Sigmoid colon (tissue), 7 donors: ENCODE data around the gene AQP10. TPM values are rescaled to one million over a fixed set of nuclear protein-coding genes. Genes with fewer than 3 reads are reported as not detected.

Experiments
- DNase-seq: peaks from one replicate; pipeline ENCODE4 v3.0.0-alpha.2; 2019
- H3K27ac ChIP-seq, 4 donors: fragments of 200-600 bp; sonication (generic); one replicate each; pipeline ENCODE4 v1.5.1; 2016 to 2019; ENCODE audit warnings: mild to moderate bottlenecking in 1 of 4
- H3K27me3 ChIP-seq, 3 donors: fragments of 200-600 bp; sonication (generic); one replicate each; pipeline ENCODE4 v1.5.1; 2019; ENCODE audit warnings: mild to moderate bottlenecking in 1 of 3
- H3K36me3 ChIP-seq, 4 donors: fragments of 200-600 bp; sonication (generic); one replicate each; pipeline ENCODE4 v1.5.1; 2016 to 2019
- H3K4me1 ChIP-seq, 4 donors: fragments of 200-600 bp; sonication (generic); one replicate each; pipeline ENCODE4 v1.5.1; 2017 to 2019
- H3K4me3 ChIP-seq, 4 donors: fragments of 200-600 bp; sonication (generic); one replicate each; pipeline ENCODE4 v1.5.1; 2017 to 2019; ENCODE audit warnings: mild to moderate bottlenecking in 2 of 4, moderate library complexity in 1 of 4
- H3K9me3 ChIP-seq, 4 donors: fragments of 200-600 bp in 3 of 4; sonication (generic) in 3 of 4; one replicate each; pipeline versions ENCODE4 v1.5.1 to v1.6.1; 2013 to 2019
- EP300 ChIP-seq, 4 donors: sonication (generic); formaldehyde crosslinking; IDR thresholded peaks; one replicate each; pipeline ENCODE4 v1.6.1; 2017; ENCODE audit warnings: antibody characterized with exemption in 4 of 4
- POLR2A ChIP-seq, 2 donors: fragments of 450-650 bp; IDR thresholded peaks; one replicate each; pipeline ENCODE4 v1.6.1; 2016; ENCODE audit warnings: antibody characterized with exemption in 2 of 2, mild to moderate bottlenecking in 2 of 2, moderate library complexity in 2 of 2
- POLR2AphosphoS5 ChIP-seq, 4 donors: sonication (generic); formaldehyde crosslinking; IDR thresholded peaks; one replicate each; pipeline ENCODE4 v1.6.1; 2017; ENCODE audit warnings: antibody characterized with exemption in 4 of 4
- WGBS, 2 donors: extraction: QIAGEN DNeasy Blood & Tissue Kit; methylation state at CpG; one replicate each; pipeline ENCODE4 v1.1.7; 2013; 5-methylcytosine and 5-hydroxymethylcytosine counted together
- intact Hi-C: fragments of 100-400 bp; cut with DNase I; formaldehyde crosslinking; loops from one replicate; pipeline ENCODE4 v1.15.1; 2023
- polyA plus RNA-seq, 3 donors: library from polyadenylated mRNA; stranded (reverse); fragments of 200-250 nt; gene quantifications; one replicate each; pipeline ENCODE4 v1.2.3, GENCODE V29; 2013
- total RNA-seq, 4 donors: library from RNA; depleted of rRNA; stranded (reverse); fragments of >200 nt; gene quantifications; one replicate each; pipeline ENCODE4 v1.1.0, GENCODE V29; 2016
- TF ChIP-seq, protein P1 (sequence below), 4 experiments: fragments of 450-650 bp in 3 of 4; fragments of 200-600 bp in 1 of 4; IDR thresholded peaks; one replicate each; pipeline ENCODE4 v1.5.1; 2016 to 2019; ENCODE audit warnings: antibody characterized with exemption in 4 of 4, mild to moderate bottlenecking in 3 of 4, moderate library complexity in 2 of 4
- donor health status: healthy with polysubstance abuse.
- donor health status: Bipolar disorder and iron deficiency.
- donor health status: healthy.

Gene AQP10
- total and polyA plus RNA-seq, 7 donors = not detected

DNA sequence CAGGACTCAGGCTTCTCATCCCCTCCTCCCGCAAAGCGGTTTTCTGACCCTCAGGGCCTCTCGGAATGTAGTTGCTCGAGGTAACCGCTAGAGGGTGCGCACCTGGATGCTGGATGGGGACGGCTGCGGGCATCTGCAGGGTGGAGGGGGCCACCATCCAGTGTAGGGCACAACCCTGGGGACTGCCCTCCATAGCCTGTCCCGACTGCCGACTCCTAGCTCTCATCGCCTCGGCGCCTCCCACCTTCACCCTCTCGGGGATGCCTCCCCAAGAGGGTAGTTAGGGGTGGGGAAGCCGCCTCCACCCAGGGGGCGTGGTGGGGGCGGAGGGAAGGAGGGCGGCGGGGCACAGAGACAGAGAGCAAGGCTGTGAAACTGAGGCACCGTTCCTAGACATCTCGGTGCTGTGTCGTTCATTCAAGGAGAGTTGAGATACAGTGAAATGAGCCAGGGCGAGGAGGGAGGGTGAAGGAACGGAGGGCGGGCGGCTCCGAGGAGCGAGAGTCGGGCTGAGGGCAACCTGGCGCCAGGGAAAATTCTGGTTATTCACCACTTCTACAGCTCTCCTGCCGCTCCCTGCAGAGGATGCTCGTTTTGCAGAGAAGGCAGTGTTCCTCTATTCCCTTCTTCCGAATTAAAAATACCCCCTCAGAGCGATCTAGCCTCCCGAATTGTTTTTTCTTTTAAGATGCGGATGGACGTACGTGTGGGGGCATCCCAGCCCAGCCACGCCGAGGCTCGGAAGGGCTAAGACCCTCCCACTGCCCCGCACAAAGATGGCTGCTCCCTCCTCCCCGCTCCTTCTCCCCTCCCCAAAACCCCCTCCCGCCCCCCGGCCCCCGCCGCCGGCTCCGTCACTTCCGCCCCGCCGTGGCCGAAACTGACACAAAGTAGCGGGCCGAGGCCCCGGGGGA lies 4.0 kb downstream of the AQP10 start, which contains the start of gene ATP8B2:
Gene ATP8B2 (plus strand): TSS at position 857 of the 914 bp plus-strand sequence. CDS start 2,617 bp downstream, outside the sequence.
- peak within 1 kb of the TSS; percentile 69 to 85 (median 76) for H3K4me3 ChIP-seq
- peak within 1 kb of the TSS; percentile 93 to 98 (median 96) for H3K27ac ChIP-seq
- no peaks in the 10 kb centered on the region for H3K9me3 ChIP-seq
- no peak for TF ChIP-seq EP300 (IDR thresholded peaks at IDR 0.05)
- TF ChIP-seq, protein P1, sequence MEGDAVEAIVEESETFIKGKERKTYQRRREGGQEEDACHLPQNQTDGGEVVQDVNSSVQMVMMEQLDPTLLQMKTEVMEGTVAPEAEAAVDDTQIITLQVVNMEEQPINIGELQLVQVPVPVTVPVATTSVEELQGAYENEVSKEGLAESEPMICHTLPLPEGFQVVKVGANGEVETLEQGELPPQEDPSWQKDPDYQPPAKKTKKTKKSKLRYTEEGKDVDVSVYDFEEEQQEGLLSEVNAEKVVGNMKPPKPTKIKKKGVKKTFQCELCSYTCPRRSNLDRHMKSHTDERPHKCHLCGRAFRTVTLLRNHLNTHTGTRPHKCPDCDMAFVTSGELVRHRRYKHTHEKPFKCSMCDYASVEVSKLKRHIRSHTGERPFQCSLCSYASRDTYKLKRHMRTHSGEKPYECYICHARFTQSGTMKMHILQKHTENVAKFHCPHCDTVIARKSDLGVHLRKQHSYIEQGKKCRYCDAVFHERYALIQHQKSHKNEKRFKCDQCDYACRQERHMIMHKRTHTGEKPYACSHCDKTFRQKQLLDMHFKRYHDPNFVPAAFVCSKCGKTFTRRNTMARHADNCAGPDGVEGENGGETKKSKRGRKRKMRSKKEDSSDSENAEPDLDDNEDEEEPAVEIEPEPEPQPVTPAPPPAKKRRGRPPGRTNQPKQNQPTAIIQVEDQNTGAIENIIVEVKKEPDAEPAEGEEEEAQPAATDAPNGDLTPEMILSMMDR (IDR thresholded peaks at IDR 0.05) = peak; percentile 86 to 92 (median 92)
- TF ChIP-seq POLR2A (IDR thresholded peaks at IDR 0.05) = no peak
- TF ChIP-seq POLR2AphosphoS5 (IDR thresholded peaks at IDR 0.05) = peak; percentile 32 to 70 (median 56)
- H3K4me1 ChIP-seq = peaks cover 0 to 50% (median 41%) of the 10 kb centered on the region in 4 donors
- intact Hi-C loops = loop anchor here (5.0 kb wide), 3 partner anchors 48 to 232 kb away; partner anchors contain the start of gene UBE2Q1
- 1% methylated on average over 56 of the region's 56 CpGs for WGBS, 2 donors
- peak; percentile 88 for DNase-seq
- H3K27me3 ChIP-seq = no peaks in the 10 kb centered on the region
- no peaks in the 10 kb centered on the region for H3K36me3 ChIP-seq

DNA sequence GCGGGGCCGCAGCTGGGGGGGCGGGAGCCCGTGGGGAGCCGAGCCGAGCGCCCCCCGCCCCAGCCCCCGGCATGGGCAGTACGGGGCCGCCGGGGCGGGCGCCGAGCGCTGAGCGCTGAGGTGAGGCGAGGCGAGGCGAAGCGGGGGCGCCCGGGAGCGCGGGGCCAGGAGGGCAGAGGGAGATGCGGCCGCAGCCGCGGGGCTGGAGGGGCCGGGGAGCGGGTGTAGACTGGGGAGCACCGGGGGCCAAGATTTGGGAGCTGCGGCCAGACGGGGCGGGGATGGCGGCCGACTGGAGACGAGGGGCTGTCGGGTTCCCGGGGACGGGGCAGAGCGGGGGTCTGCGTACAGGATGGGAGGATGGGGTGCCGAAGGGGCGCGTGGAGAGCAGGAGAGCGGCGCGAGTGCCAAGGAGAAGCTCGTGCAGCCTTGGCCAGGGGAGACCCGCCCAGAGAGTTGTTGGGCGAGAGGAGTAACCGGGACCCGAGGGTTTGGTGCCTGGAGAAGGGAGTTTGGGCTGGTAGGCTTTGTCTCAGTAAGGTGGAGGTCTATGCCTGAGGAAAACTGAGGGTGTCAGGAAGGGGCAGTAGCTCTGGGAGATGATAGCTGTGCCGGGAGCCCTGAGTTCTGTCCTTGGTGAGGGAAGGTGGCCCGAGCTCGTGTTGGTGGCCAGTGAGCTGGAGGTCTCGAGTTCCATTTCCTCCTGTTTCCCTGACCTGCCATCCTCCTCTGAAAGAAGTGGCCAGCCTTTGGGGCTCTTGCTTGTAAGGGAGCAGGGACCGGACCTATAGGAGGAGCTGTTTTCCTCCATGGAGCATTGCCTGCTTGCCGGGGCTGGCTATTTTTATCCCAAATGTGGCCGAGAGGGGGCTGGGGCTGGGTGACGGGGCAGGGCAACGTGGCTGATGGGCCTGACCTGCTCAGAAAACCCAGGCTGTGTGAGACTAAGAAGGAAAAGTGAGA lies 5.0 kb downstream of the AQP10 start:
- peaks cover 0 to 52% (median 41%) of the 10 kb centered on the region in 4 donors for H3K4me1 ChIP-seq
- intact Hi-C loops = loop anchor here (5.0 kb wide), 2 partner anchors 111 to 231 kb away; partner anchors contain the start of gene UBE2Q1
- DNase-seq = peak; percentile 86
- TF ChIP-seq POLR2AphosphoS5 (IDR thresholded peaks at IDR 0.05) (peak in 3 of 4 donors; percentile 61 to 72 (median 68)), EP300 (IDR thresholded peaks at IDR 0.05) (no peak)
- TF ChIP-seq, protein P1 (IDR thresholded peaks at IDR 0.05) = peak; percentile 4 to 63 (median 58)
- peak overlapping the region; percentile 69 to 85 (median 76) for H3K4me3 ChIP-seq
- no peaks in the 10 kb centered on the region for H3K9me3 ChIP-seq
- H3K27ac ChIP-seq = peak overlapping the region; percentile 93 to 98 (median 96)
- no peaks in the 10 kb centered on the region for H3K27me3 ChIP-seq
- H3K36me3 ChIP-seq = peaks cover 0 to 8% (median 2%) of the 10 kb centered on the region in 4 donors
- WGBS, 2 donors = 2 to 4% methylated on average over 63 of the region's 63 CpGs

DNA sequence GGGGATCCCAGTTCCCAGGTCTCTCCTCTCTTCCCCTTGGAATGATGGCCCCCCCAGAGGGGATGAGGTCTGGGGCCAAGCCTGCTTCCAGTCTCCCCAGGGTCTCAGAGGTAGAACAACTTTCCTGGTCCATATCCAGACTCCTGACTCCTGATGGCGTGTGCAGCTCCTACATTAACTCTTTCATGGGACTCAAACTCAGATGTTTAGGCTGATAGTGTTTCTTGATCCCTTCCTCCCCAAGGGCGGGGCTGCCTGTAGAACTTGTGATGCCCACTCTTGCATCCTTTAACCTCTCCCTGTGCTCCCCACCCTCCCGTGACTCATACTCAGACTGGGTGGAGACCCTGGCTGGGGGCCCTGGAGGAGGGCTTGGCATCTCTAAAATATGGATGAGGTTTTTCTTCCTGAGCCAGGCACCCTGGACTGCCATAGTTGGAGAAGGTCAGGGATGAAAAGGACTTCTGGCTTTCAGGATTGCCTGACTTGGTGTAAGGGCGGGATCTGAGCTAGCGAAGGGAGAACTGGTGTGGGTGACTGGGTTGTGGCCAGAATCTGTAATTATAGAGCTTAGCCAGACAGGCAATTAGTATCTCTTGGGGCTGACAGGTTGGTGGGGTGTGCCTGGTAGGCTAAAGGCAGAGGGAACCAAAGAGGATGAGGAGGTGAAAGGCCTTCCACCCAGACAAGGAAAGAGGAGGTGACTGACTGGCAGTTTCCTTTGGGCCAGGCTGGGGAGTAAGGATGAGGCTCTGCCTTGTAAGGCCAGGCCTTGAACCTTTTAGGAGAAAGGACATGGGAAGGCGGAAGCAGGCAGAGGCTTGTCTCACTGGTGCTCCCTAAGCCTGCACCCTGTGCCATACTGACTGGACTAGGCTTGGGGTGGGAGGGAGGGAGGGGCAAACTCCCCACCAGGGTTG lies 5.9 kb downstream of the AQP10 start:
- Histone ChIP-seq H3K27me3 (no peaks in the 10 kb centered on the region), H3K4me1 (peaks cover 0 to 52% (median 41%) of the 10 kb centered on the region in 4 donors), H3K36me3 (peaks cover 5 to 18% (median 11%) of the 10 kb centered on the region in 4 donors), H3K4me3 (peak overlapping the region; percentile 69 to 85 (median 76)), H3K9me3 (no peaks in the 10 kb centered on the region), H3K27ac (peak overlapping the region; percentile 93 to 98 (median 96))
- no peak for TF ChIP-seq EP300 (IDR thresholded peaks at IDR 0.05)
- TF ChIP-seq POLR2AphosphoS5 (IDR thresholded peaks at IDR 0.05) = peak in 1 of 4 donors; percentile 27
- WGBS, 2 donors = 56 to 59% methylated on average over 6 of the region's 6 CpGs
- intact Hi-C loops = loop anchor here (5.0 kb wide), 2 partner anchors 110 to 230 kb away; partner anchors contain the start of gene UBE2Q1
- DNase-seq = peak; percentile 91

DNA sequence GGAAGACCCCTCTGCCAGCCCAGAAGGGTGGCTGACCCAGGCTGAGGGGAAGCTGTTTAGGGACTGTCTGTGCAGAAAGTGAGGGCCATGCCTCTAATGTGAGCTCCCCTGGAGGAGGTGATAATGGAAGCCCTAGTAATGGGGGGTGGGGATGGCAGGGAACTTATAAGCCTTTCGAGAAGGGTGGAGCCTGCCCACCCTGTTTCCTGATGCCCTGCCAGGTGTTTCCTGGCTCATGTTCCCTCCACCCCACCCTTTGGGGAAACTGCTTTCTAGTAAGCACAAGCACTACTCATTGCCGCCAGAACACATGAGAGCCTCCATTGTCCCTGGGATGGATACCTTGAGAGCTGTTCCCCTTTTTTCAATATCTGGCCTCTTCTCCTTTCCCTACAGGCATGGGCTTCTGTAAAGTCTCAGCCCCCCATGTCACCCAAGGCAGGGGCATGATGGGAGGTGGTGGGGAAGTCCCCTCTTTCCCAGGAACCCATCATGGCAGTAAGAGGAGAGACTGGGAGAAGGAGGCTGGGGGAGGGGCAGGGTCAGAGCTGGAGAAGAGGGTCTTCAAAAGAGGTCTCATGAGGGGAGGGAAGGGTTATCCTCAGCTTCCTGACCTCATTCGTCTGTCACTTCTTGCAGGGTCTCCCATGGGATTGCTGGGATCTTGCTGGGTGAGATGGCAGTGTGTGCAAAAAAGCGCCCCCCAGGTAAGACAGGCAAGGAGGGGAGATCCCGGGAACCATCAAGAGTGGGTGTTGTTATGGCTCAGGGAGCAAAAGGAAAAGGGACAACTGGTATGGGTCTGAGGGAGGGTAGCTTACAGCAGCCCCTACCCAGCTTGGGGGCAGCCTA lies 6.8 kb downstream of the AQP10 start:
- Histone ChIP-seq H3K27ac (peak overlapping the region; percentile 93 to 98 (median 96)), H3K27me3 (no peaks in the 10 kb centered on the region), H3K4me1 (peaks cover 0 to 52% (median 41%) of the 10 kb centered on the region in 4 donors), H3K36me3 (peaks cover 5 to 27% (median 20%) of the 10 kb centered on the region in 4 donors), H3K4me3 (peak overlapping the region; percentile 24 to 85 (median 54)), H3K9me3 (no peaks in the 10 kb centered on the region)
- intact Hi-C loops = loop anchor here (5.0 kb wide), 2 partner anchors 110 to 230 kb away; partner anchors contain the start of gene UBE2Q1
- no peak for DNase-seq
- 15 to 19% methylated on average over 5 of the region's 5 CpGs for WGBS, 2 donors
- TF ChIP-seq POLR2A (IDR thresholded peaks at IDR 0.05) = no peak
- TF ChIP-seq POLR2AphosphoS5 (IDR thresholded peaks at IDR 0.05) = peak in 1 of 4 donors; percentile 24
